Mesenchymal stem cell (in vitro differentiated cells and primary cell): ENCODE measurements around the gene SNPH.

Experiments used
- DNase-seq: peaks from one replicate; pipeline ENCODE4 v3.0.0-alpha.2; 2013
- H2AFZ ChIP-seq: one replicate; pipeline ENCODE4 v1.6.1; 2013; ENCODE audit warnings: low read depth, mild to moderate bottlenecking, control low read depth, inconsistent platforms, low read length, moderate library complexity
- H2AK5ac ChIP-seq: 2 replicates; pipeline ENCODE4 v1.6.1; 2013; ENCODE audit warnings: low read length, moderate library complexity, mild to moderate bottlenecking, inconsistent platforms; ENCODE audit not compliant: severe bottlenecking
- H2BK120ac ChIP-seq: one replicate; pipeline ENCODE4 v1.6.1; 2013; ENCODE audit warnings: low read depth, mild to moderate bottlenecking, inconsistent platforms, low read length, moderate library complexity
- H2BK12ac ChIP-seq, 2 experiments: one replicate each; pipeline ENCODE4 v1.6.1; 2013; ENCODE audit warnings: inconsistent platforms in 2 of 2, low read length in 2 of 2, mild to moderate bottlenecking in 2 of 2, moderate library complexity in 2 of 2, control low read depth in 1 of 2
- H2BK15ac ChIP-seq: one replicate; pipeline ENCODE4 v1.6.1; 2013; ENCODE audit warnings: mild to moderate bottlenecking, low read depth, inconsistent platforms; ENCODE audit not compliant: poor library complexity, severe bottlenecking
- H2BK5ac ChIP-seq: 2 replicates; pipeline ENCODE4 v1.6.1; 2013; ENCODE audit warnings: low read depth, mild to moderate bottlenecking, low read length, control low read depth, inconsistent platforms; ENCODE audit not compliant: poor library complexity, severe bottlenecking
- H3K14ac ChIP-seq, 2 experiments: one replicate each; pipeline ENCODE4 v1.6.1; 2013; ENCODE audit warnings: inconsistent platforms in 2 of 2, low read length in 2 of 2, control low read depth in 1 of 2, mild to moderate bottlenecking in 1 of 2, moderate library complexity in 1 of 2
- H3K18ac ChIP-seq, 2 experiments: one replicate each; pipeline ENCODE4 v1.6.1; 2013; ENCODE audit warnings: inconsistent platforms in 2 of 2, low read length in 2 of 2, control low read depth in 1 of 2, low read depth in 1 of 2, mild to moderate bottlenecking in 1 of 2
- H3K23ac ChIP-seq, 2 experiments: one replicate each; pipeline ENCODE4 v1.6.1; 2013; ENCODE audit warnings: inconsistent platforms in 2 of 2, low read length in 2 of 2, mild to moderate bottlenecking in 2 of 2, moderate library complexity in 2 of 2, control low read depth in 1 of 2
- H3K27ac ChIP-seq: 2 replicates; pipeline ENCODE4 v1.5.1; 2013; ENCODE audit warnings: mild to moderate bottlenecking, moderate library complexity, low read length, control low read depth, inconsistent platforms; ENCODE audit not compliant: poor library complexity, severe bottlenecking
- H3K27me3 ChIP-seq, 2 experiments: 2 replicates each; pipeline versions ENCODE4 v1.6.1 to v1.7.0; 2013; ENCODE audit warnings: low read length in 2 of 2, mild to moderate bottlenecking in 2 of 2, moderate library complexity in 2 of 2, control low read depth in 1 of 2, inconsistent platforms in 1 of 2; ENCODE audit not compliant: control insufficient read depth in 1 of 2, insufficient read depth in 1 of 2
- H3K36me3 ChIP-seq, 2 experiments: 2 replicates each; pipeline versions ENCODE4 v1.6.1 to v1.7.0; 2013; ENCODE audit warnings: low read length in 2 of 2, control low read depth in 1 of 2, inconsistent platforms in 1 of 2, low read depth in 1 of 2, mild to moderate bottlenecking in 1 of 2; ENCODE audit not compliant: insufficient read depth in 2 of 2, control insufficient read depth in 1 of 2
- H3K4ac ChIP-seq, 2 experiments: one replicate each; pipeline ENCODE4 v1.6.1; 2013; ENCODE audit warnings: inconsistent platforms in 2 of 2, low read length in 2 of 2, mild to moderate bottlenecking in 2 of 2, moderate library complexity in 2 of 2, control low read depth in 1 of 2, low read depth in 1 of 2
- H3K4me1 ChIP-seq: 2 replicates; pipeline ENCODE4 v1.6.1; 2013; ENCODE audit warnings: low read depth, low read length, control low read depth; ENCODE audit not compliant: control insufficient read depth, insufficient read depth
- H3K4me2 ChIP-seq: 2 replicates; pipeline ENCODE4 v1.6.1; 2013; ENCODE audit warnings: low read length, mild to moderate bottlenecking, inconsistent platforms; ENCODE audit not compliant: poor library complexity, severe bottlenecking
- H3K4me3 ChIP-seq, 2 experiments: 2 replicates each; pipeline versions ENCODE4 v1.5.1 to v1.7.0; 2013; ENCODE audit warnings: low read length in 2 of 2, mild to moderate bottlenecking in 2 of 2, control low read depth in 1 of 2, low read depth in 1 of 2; ENCODE audit not compliant: insufficient read depth in 1 of 2
- H3K79me1 ChIP-seq: replicated peaks from 2 replicates; pipeline ENCODE4 v1.6.1; 2013; ENCODE audit warnings: mild to moderate bottlenecking, control low read depth, low read length, inconsistent platforms; ENCODE audit not compliant: poor library complexity, severe bottlenecking
- H3K9ac ChIP-seq: 2 replicates; pipeline ENCODE4 v1.7.0; 2013; ENCODE audit warnings: mild to moderate bottlenecking, low read length, moderate library complexity
- H3K9me3 ChIP-seq: 2 replicates; pipeline ENCODE4 v1.7.0; 2013; ENCODE audit warnings: mild to moderate bottlenecking, low read length; ENCODE audit not compliant: control insufficient read depth
- H4K8ac ChIP-seq: one replicate; pipeline ENCODE4 v1.6.1; 2013; ENCODE audit warnings: inconsistent platforms, mild to moderate bottlenecking, low read length, moderate library complexity
- H4K91ac ChIP-seq: one replicate; pipeline ENCODE4 v1.6.1; 2013; ENCODE audit warnings: mild to moderate bottlenecking, low read length, inconsistent platforms
- WGBS: methylation state at CpG from one replicate; pipeline ENCODE4 v1.1.7; 2013; ENCODE audit warnings: mixed read lengths; 5-methylcytosine and 5-hydroxymethylcytosine counted together

Gene SNPH

DNA sequence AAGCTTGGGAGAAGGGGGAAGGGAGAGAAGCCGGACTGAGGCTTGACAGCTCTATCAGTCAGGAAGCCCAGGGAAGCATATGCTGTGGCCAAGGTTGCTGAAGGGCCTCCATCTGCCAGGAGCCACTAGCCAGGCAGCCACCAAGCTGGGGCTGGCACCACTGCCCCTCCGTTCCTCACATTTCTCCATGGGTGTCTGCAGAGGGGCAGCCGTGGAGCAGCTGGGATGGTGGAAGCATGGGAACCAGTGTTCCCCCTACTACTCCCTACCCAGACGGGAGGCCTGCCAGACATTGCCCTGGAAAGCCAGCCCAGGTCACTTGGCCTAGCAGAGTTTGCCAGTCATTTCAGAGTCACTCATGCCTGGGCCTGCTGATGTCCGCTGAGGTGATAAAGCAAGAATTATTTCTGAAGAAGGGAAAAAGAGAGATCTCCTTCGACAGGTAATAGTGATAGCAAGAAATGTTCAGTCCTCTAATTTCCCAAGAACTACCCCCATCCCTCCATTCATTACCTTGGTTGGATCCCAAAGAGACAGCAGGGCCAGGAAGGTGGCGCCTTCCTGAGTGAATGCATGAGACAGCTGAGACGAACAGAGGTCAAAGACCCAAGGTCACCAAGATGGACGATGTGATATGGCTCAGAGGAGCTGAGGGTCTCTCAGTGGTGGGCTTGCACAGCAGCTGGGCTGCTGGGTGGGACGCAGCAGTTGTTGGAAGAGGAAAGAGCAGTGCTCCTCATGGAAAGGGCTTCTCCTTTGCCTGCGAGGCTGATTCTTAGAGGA is 21.9 kb downstream of the SNPH start:
- Histone ChIP-seq H3K4me2 (no peak overlapping the region), H3K9ac (no peak overlapping the region), H2AFZ (no peak overlapping the region), H3K36me3 (peaks cover 0 to 17% of the 10 kb centered on the region in 2 experiments), H3K79me1 (peaks cover 25% of the 10 kb centered on the region), H2BK120ac (no peak overlapping the region), H2BK12ac (no peak overlapping the region), H3K23ac (no peak overlapping the region), H2AK5ac (no peak overlapping the region), H3K27ac (no peak overlapping the region), H4K8ac (no peak overlapping the region), H3K18ac (no peak overlapping the region), H2BK5ac (no peak overlapping the region), H2BK15ac (no peak overlapping the region), H3K4me1 (peaks cover 7% of the 10 kb centered on the region), H3K9me3 (no peaks in the 10 kb centered on the region), H4K91ac (no peak overlapping the region), H3K27me3 (no peaks in the 10 kb centered on the region), H3K4ac (no peak overlapping the region), H3K14ac (no peak overlapping the region), H3K4me3 (no peak overlapping the region)
- 94% methylated on average over 9 of the region's 11 CpGs for WGBS
- no peak for DNase-seq

DNA sequence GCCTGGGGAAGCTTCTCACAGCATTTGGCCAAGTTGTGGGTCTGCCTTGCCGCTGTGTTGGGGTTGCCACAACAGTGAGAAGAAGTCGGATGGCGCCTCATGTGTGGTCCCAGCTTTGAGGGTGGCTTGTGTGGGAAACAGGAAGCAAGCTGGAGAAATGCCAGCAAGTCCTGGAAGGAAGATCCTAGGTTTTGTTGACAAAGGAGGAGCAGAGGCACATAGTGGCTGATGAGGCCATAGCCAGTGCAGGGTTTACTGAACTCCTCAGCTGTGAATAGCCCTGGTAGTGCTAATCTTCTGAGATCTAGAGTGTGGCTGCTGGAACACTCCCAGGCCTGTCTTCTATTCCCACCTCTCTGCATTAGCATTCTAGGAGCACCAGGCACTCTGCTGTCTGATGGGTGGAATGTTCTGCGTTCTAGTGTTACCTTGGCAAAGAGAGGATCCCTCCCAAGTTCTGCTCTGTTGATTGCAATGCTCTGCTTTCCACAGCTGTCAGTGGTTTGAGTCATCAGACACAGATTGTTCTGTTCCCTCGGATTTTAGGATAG is 25.2 kb downstream of the SNPH start:
- H3K27ac ChIP-seq, result no peak overlapping the region
- no peak overlapping the region for H2AK5ac ChIP-seq
- H2AFZ ChIP-seq, result no peak overlapping the region
- peaks cover 4% of the 10 kb centered on the region for H3K4me1 ChIP-seq
- peak overlapping the region in 1 of 2 experiments; percentile 25 for H3K4ac ChIP-seq
- no peak overlapping the region for H3K23ac ChIP-seq
- WGBS, result 68% methylated on average over 5 of the region's 5 CpGs
- peak overlapping the region; percentile 47 for H4K91ac ChIP-seq
- no peaks in the 10 kb centered on the region for H3K9me3 ChIP-seq
- peak overlapping the region in 1 of 2 experiments; percentile 23 for H2BK12ac ChIP-seq
- no peak overlapping the region for H3K9ac ChIP-seq
- H3K36me3 ChIP-seq, result peaks cover 0 to 38% of the 10 kb centered on the region in 2 experiments
- H2BK5ac ChIP-seq, result no peak overlapping the region
- peaks cover 45% of the 10 kb centered on the region for H3K79me1 ChIP-seq
- H4K8ac ChIP-seq, result peak overlapping the region; percentile 24
- no peak overlapping the region for H3K14ac ChIP-seq
- no peaks in the 10 kb centered on the region for H3K27me3 ChIP-seq
- H3K4me3 ChIP-seq, result no peak overlapping the region
- no peak overlapping the region for H3K4me2 ChIP-seq
- DNase-seq, result peak; percentile 60
- H3K18ac ChIP-seq, result peak overlapping the region in 1 of 2 experiments; percentile 48
- no peak overlapping the region for H2BK15ac ChIP-seq
- H2BK120ac ChIP-seq, result no peak overlapping the region

DNA sequence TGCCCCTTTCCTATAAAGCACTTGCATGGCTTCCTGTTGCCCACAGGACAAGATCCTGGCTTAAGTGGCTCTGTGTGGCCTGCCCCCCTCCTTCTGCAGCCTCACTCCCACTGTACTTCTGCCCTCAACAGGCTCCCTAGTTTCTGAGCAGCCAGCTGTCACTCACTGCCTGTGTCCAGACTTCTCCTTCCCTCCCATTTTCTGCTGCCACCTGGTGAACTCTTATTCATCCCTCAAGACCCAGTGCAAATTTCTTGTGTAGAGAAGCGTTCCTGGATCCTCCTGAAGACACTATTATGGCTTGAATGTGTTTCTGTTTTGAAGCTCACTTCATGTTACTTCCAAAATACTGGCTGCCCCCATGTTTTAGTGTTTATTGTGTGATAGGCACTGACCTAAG is 26.5 kb downstream of the SNPH start:
- H3K27ac ChIP-seq, result no peak overlapping the region
- no peaks in the 10 kb centered on the region for H3K27me3 ChIP-seq
- no peak overlapping the region for H4K8ac ChIP-seq
- no peak overlapping the region for H2AFZ ChIP-seq
- H3K4me2 ChIP-seq, result no peak overlapping the region
- no peak overlapping the region for H3K14ac ChIP-seq
- no peak overlapping the region for H2BK5ac ChIP-seq
- no CpG with 5 or more reads among the region's 1 CpG for WGBS
- H3K23ac ChIP-seq, result no peak overlapping the region
- H3K4me3 ChIP-seq, result no peak overlapping the region
- peaks cover 4% of the 10 kb centered on the region for H3K4me1 ChIP-seq
- no peak overlapping the region for H2BK120ac ChIP-seq
- no peak overlapping the region for H2AK5ac ChIP-seq
- H3K18ac ChIP-seq, result no peak overlapping the region
- no peak overlapping the region for H3K9ac ChIP-seq
- no peak for DNase-seq
- H3K79me1 ChIP-seq, result peaks cover 46% of the 10 kb centered on the region
- H3K4ac ChIP-seq, result no peak overlapping the region
- no peaks in the 10 kb centered on the region for H3K9me3 ChIP-seq
- H4K91ac ChIP-seq, result no peak overlapping the region
- no peak overlapping the region for H2BK15ac ChIP-seq
- no peak overlapping the region for H2BK12ac ChIP-seq
- H3K36me3 ChIP-seq, result peaks cover 9 to 51% of the 10 kb centered on the region in 2 experiments

GRCh38 chr20:1293641-1294379 is 27.7 kb downstream of the SNPH start:
- Histone ChIP-seq H3K9ac (no peak overlapping the region), H2BK12ac (no peak overlapping the region), H3K36me3 (peaks cover 19 to 52% of the 10 kb centered on the region in 2 experiments), H2AK5ac (no peak overlapping the region), H3K4me2 (no peak overlapping the region), H3K18ac (no peak overlapping the region), H3K79me1 (peaks cover 42% of the 10 kb centered on the region), H4K91ac (no peak overlapping the region), H3K23ac (no peak overlapping the region), H3K4me3 (no peak overlapping the region), H4K8ac (no peak overlapping the region), H3K14ac (no peak overlapping the region), H3K27me3 (no peaks in the 10 kb centered on the region), H3K9me3 (no peaks in the 10 kb centered on the region), H3K27ac (no peak overlapping the region), H2BK120ac (no peak overlapping the region), H3K4me1 (peaks cover 4% of the 10 kb centered on the region), H2BK15ac (no peak overlapping the region), H3K4ac (no peak overlapping the region), H2BK5ac (no peak overlapping the region), H2AFZ (no peak overlapping the region)
- no peak for DNase-seq
- WGBS, result 97% methylated on average over 6 of the region's 6 CpGs
